ENCODE results near the gene LRP4.

Gene LRP4

GRCh38 chr11:46902694-46903093 is 15.7 kb downstream of the LRP4 start:
- ATAC-seq, result no peak
- no peak for TF ChIP-seq RARB (CRISPR knock-in tag; IDR thresholded peaks at IDR 0.05)
- no peak for TF ChIP-seq ZNF70 (CRISPR knock-in tag; IDR thresholded peaks at IDR 0.05)
- no peak for TF ChIP-seq PPARA (CRISPR knock-in tag; IDR thresholded peaks at IDR 0.05; ENCODE audit: borderline replicate concordance)
- no peak for TF ChIP-seq TCF4 (CRISPR knock-in tag; IDR thresholded peaks at IDR 0.05; ENCODE audit: borderline replicate concordance)
- no peak for TF ChIP-seq SNAI2 (CRISPR knock-in tag; IDR thresholded peaks at IDR 0.05)
- no peak for TF ChIP-seq GLIS3 (CRISPR knock-in tag; IDR thresholded peaks at IDR 0.05)
- TF ChIP-seq TSHZ2 (CRISPR knock-in tag; IDR thresholded peaks at IDR 0.05), result no peak
- no peak for TF ChIP-seq POU6F1 (CRISPR knock-in tag; IDR thresholded peaks at IDR 0.05; ENCODE audit: borderline replicate concordance, low read depth)
- TF ChIP-seq TOX (CRISPR knock-in tag; IDR thresholded peaks at IDR 0.05; ENCODE audit: borderline replicate concordance), result no peak
- no peak for TF ChIP-seq ESRRG (CRISPR knock-in tag; IDR thresholded peaks at IDR 0.05)
- no peak for TF ChIP-seq BACH2 (CRISPR knock-in tag; IDR thresholded peaks at IDR 0.05; ENCODE audit: borderline replicate concordance)
- no peak for TF ChIP-seq PATZ1 (CRISPR knock-in tag; IDR thresholded peaks at IDR 0.05; ENCODE audit: borderline replicate concordance)
- TF ChIP-seq ZFP3 (CRISPR knock-in tag; IDR thresholded peaks at IDR 0.05), result no peak
- no peak for TF ChIP-seq ARNTL (CRISPR knock-in tag; IDR thresholded peaks at IDR 0.05; ENCODE audit: borderline replicate concordance, low read depth)
- TF ChIP-seq CSDC2 (CRISPR knock-in tag; IDR thresholded peaks at IDR 0.05), result no peak
- TF ChIP-seq OSR1 (CRISPR knock-in tag; IDR thresholded peaks at IDR 0.05), result no peak
- TF ChIP-seq CREB5 (CRISPR knock-in tag; IDR thresholded peaks at IDR 0.05; ENCODE audit: low read depth), result no peak
- TF ChIP-seq ZNF8 (CRISPR knock-in tag; IDR thresholded peaks at IDR 0.05), result no peak

- no peak for ATAC-seq
- no peak for TF ChIP-seq CSRNP3 (CRISPR knock-in tag; IDR thresholded peaks at IDR 0.05)
- no peak for TF ChIP-seq CSDC2 (CRISPR knock-in tag; IDR thresholded peaks at IDR 0.05)
- TF ChIP-seq ISL1 (CRISPR knock-in tag; IDR thresholded peaks at IDR 0.05), result no peak
- no peak for TF ChIP-seq TOX (CRISPR knock-in tag; IDR thresholded peaks at IDR 0.05; ENCODE audit: borderline replicate concordance)
Measured at GRCh38 chr11:46901156-46901555, 17.2 kb downstream of the LRP4 start.

- ATAC-seq, result no peak
- TF ChIP-seq ZC3H10 (CRISPR knock-in tag; IDR thresholded peaks at IDR 0.05) (no peak), OSR1 (CRISPR knock-in tag; IDR thresholded peaks at IDR 0.05) (no peak), SNAI2 (CRISPR knock-in tag; IDR thresholded peaks at IDR 0.05) (no peak), ZNF565 (CRISPR knock-in tag; conservative IDR thresholded peaks at IDR 0.05; ENCODE audit: low read depth) (no peak), POU6F1 (CRISPR knock-in tag; IDR thresholded peaks at IDR 0.05; ENCODE audit: borderline replicate concordance, low read depth) (no peak), ARNTL (CRISPR knock-in tag; IDR thresholded peaks at IDR 0.05; ENCODE audit: borderline replicate concordance, low read depth) (no peak), RARB (CRISPR knock-in tag; IDR thresholded peaks at IDR 0.05) (no peak), GLIS3 (CRISPR knock-in tag; IDR thresholded peaks at IDR 0.05) (no peak), PPARA (CRISPR knock-in tag; IDR thresholded peaks at IDR 0.05; ENCODE audit: borderline replicate concordance) (no peak), CSDC2 (CRISPR knock-in tag; IDR thresholded peaks at IDR 0.05) (no peak), BACH2 (CRISPR knock-in tag; IDR thresholded peaks at IDR 0.05; ENCODE audit: borderline replicate concordance) (no peak), CSRNP3 (CRISPR knock-in tag; IDR thresholded peaks at IDR 0.05) (no peak), ZFP30 (CRISPR knock-in tag; IDR thresholded peaks at IDR 0.05) (no peak), ZNF70 (CRISPR knock-in tag; IDR thresholded peaks at IDR 0.05) (no peak), ISL1 (CRISPR knock-in tag; IDR thresholded peaks at IDR 0.05) (no peak), ZFP3 (CRISPR knock-in tag; IDR thresholded peaks at IDR 0.05) (no peak), ESRRG (CRISPR knock-in tag; IDR thresholded peaks at IDR 0.05) (no peak)
Measured at GRCh38 chr11:46900091-46900746, 18.1 kb downstream of the LRP4 start.
